GM19438 (cell line): ENCODE data around the gene SNX24.
"Not testable (repeated sequence)": the region's sequence is repeated elsewhere in the genome, so short reads cannot be mapped to it uniquely, and the experiment has no call there.

Experiments
- ATAC-seq: cut with Tn5 transposase; IDR thresholded peaks from one replicate; pipeline ENCODE4 v1.9.1; 2021; ENCODE audit warnings: low read depth; ENCODE audit not compliant: unreplicated experiment

The SNX24 gene

GRCh38 chr5:122957457-122957856 lies 112.0 kb downstream of the SNX24 start:
- ATAC-seq = no peak

GRCh38 chr5:122959740-122960445 lies 114.5 kb downstream of the SNX24 start:
- no peak for ATAC-seq

- ATAC-seq = no peak
Measured at GRCh38 chr5:122963305-122963704, 117.9 kb downstream of the SNX24 start.

- no peak for ATAC-seq
Measured at GRCh38 chr5:122965111-122965510, 119.7 kb downstream of the SNX24 start.

- peak; percentile 51 for ATAC-seq
Measured at GRCh38 chr5:122967085-122967484, 121.7 kb downstream of the SNX24 start.

- peak; percentile 96 for ATAC-seq
Measured at GRCh38 chr5:122967625-122968024, 122.2 kb downstream of the SNX24 start.

- peak; percentile 9 for ATAC-seq
Measured at GRCh38 chr5:122968056-122968455, 122.6 kb downstream of the SNX24 start.

- no peak for ATAC-seq
Measured at GRCh38 chr5:122971333-122971732, 125.9 kb downstream of the SNX24 start.

- no peak for ATAC-seq
Measured at GRCh38 chr5:122972877-122973276, 127.5 kb downstream of the SNX24 start.

- ATAC-seq = not testable (repeated sequence)
Measured at GRCh38 chr5:122973759-122974158, 128.3 kb downstream of the SNX24 start.

- not testable (repeated sequence) for ATAC-seq
Measured at GRCh38 chr5:122974251-122974650, 128.8 kb downstream of the SNX24 start.

GRCh38 chr5:122977319-122977718 lies 131.9 kb downstream of the SNX24 start:
- ATAC-seq = no peak

GRCh38 chr5:122978068-122978467 lies 132.7 kb downstream of the SNX24 start:
- ATAC-seq = no peak

GRCh38 chr5:122978644-122979297 lies 133.4 kb downstream of the SNX24 start:
- no peak for ATAC-seq

- no peak for ATAC-seq
Measured at GRCh38 chr5:122981846-122982245, 136.4 kb downstream of the SNX24 start.

GRCh38 chr5:122982376-122982775 lies 137.0 kb downstream of the SNX24 start:
- no peak for ATAC-seq

GRCh38 chr5:122984425-122984824 lies 139.0 kb downstream of the SNX24 start:
- ATAC-seq = peak; percentile 33

- no peak for ATAC-seq
Measured at GRCh38 chr5:122985006-122985700, 139.7 kb downstream of the SNX24 start.

- ATAC-seq = peak; percentile 72
Measured at GRCh38 chr5:122985954-122986721, 140.7 kb downstream of the SNX24 start.

- no peak for ATAC-seq
Measured at GRCh38 chr5:122996091-122996490, 150.7 kb downstream of the SNX24 start.

- no peak for ATAC-seq
Measured at GRCh38 chr5:122997294-122997693, 151.9 kb downstream of the SNX24 start.
